Measurements from ENCODE around the gene NF1.

GRCh38 chr17:31366088-31366487 lies 271.3 kb downstream of the NF1 start:
- no peak for TF ChIP-seq POLR2A (IDR thresholded peaks at IDR 0.05)
- no peak for TF ChIP-seq CTCF (IDR thresholded peaks at IDR 0.05)

All from Peyer's patch (tissue), 4 donors.